GM12873 (cell line): ENCODE results near the gene NEIL3.

Source experiments
- TF ChIP-seq, protein P1 (sequence below): IDR thresholded peaks from 2 replicates; pipeline ENCODE4 v1.5.1; 2012; ENCODE audit warnings: low read depth, mild to moderate bottlenecking, moderate library complexity, low read length, control low read depth; ENCODE audit not compliant: insufficient read depth; ENCODE audit errors: missing control alignments

The NEIL3 gene

DNA sequence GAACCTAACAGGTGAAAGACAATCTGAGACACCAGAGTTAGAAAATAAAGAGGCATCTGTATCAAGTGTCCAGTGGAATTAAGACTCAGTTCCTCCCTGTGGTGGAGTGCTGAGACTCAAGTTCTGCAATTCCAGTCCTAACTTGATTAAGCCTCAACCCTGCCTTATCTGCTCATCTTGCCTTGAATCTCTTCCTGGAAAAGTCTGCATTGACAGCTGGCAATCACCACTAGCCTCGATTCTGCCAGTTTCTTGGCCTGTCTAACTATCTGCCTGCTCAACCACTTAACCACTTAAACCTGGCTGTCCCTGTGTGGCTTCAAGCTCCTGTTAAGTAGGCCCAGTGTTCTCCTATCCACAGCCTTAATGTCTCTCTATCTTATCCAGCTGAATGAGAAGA lies 22.4 kb upstream of the NEIL3 start:
- TF ChIP-seq, protein P1, sequence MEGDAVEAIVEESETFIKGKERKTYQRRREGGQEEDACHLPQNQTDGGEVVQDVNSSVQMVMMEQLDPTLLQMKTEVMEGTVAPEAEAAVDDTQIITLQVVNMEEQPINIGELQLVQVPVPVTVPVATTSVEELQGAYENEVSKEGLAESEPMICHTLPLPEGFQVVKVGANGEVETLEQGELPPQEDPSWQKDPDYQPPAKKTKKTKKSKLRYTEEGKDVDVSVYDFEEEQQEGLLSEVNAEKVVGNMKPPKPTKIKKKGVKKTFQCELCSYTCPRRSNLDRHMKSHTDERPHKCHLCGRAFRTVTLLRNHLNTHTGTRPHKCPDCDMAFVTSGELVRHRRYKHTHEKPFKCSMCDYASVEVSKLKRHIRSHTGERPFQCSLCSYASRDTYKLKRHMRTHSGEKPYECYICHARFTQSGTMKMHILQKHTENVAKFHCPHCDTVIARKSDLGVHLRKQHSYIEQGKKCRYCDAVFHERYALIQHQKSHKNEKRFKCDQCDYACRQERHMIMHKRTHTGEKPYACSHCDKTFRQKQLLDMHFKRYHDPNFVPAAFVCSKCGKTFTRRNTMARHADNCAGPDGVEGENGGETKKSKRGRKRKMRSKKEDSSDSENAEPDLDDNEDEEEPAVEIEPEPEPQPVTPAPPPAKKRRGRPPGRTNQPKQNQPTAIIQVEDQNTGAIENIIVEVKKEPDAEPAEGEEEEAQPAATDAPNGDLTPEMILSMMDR = no peak

DNA sequence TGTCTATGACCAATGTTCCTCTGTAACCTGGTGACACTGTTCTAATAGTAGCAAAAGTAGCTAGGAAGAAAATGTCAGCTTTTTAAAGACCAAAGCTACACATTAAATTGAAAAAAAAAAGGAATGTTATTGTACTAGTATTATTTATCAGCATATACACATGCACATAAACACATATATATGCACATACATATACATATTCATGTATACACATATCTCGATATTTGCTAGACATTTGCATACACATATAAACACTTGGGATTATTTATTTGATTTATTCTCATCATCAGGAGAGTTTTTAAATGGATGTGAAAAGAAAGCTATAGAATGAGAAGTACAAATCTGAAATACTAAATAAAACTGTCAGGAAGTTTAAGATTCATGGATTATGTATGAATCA lies 21.3 kb upstream of the NEIL3 start:
- TF ChIP-seq, protein P1 = no peak

DNA sequence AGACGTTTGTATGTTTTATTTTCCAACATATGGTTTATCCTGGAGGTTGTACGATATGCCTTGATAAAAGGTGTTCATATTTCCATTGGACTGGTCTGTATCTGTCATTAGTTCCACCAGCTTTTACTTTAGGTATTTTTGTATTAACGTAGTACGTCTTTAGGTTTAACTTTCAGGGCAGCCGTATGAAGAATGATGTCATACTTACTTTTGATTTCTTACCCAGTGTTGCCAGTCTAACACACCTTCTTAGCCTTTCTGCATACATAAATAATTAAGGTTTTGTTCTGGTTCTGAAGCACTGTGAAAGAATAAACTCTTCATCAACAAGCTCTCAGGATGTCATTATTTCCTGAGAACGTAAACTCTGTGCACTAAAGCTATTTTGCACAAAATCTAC lies 18.9 kb upstream of the NEIL3 start:
- TF ChIP-seq, protein P1 = no peak

DNA sequence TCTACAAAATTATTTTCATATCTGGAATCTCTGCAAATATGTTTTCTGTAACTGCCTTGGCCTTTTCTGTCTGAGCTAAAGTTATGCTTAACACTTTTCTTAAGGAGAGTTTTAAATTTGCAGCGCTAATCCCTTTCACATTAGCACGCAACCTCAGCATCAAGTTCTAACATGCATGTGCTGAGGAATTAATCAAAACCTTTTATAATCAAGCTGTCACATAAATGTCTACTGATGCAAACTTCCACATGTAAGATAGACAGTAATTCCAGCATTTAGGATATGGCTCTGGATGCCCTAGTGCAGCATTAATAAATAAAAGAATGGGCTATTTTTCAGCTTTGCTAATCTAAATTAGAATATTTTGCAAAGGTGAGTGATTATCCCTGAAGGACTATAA lies 17.5 kb upstream of the NEIL3 start:
- TF ChIP-seq, protein P1 = no peak

DNA sequence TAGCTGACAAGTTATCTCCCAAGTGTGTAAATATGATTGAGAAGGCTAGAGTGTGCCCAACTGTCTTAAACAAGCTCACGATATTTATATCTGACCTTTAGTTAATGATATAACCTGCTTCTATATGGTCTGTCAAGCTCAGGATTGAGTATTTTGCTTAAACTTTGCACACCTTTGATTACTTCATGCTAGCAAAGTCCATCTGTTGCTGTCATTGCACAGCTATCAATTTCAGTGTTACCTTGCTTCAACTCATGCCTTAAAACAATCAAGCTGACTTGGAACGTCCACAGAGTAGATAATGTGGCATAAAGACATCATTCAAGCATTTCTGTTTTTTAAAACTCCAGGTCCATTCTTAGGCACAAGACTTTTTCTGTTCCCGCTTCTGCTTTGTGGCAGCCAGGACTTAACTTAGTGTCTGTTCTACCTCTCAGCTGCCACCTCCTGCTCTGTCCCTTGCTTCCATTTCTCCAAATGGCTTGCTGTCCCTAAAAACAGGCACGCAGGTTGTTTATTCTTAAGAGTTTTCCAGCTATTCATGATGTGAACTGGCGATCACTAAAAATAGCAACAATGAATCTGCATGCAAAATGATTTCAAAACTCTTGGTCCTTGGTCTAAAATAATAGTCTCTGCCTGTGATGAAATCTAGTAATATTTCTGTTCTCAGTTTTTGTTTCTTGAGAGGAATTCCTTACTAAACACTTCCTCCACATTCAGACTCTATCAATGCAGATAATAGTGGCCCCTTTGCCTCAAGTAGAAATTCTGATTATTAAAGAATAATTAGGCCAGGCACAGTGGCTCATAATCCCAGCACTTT lies 16.3 kb upstream of the NEIL3 start:
- TF ChIP-seq, protein P1 = no peak

DNA sequence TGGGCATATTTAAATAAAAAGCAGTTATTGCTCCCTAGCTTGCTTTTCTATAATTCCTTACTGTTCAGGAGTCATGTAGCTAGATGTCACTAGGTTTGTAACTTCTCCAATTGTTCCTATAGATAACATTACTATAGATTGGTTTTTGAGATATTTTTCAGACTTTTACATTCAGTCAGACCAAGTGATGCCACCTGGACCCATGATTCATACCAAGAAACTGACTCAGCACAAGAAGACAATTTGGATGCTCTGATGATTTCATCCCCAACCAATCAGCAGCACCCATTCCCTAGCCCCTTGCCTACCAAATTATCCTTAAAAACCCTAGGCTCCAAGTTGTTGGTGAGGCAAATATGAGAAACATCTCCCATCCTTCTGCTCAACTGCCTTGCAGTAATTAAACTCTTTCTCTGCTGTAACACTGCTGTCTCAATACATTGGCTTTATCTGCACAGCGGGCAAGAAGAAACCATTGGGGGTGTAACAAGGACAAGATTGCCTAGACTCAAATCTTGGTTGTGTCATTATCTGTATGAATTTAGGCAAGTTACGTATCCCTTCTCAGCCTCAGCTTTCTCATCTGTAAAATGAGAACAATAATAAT lies 11.8 kb upstream of the NEIL3 start:
- TF ChIP-seq, protein P1 = no peak

DNA sequence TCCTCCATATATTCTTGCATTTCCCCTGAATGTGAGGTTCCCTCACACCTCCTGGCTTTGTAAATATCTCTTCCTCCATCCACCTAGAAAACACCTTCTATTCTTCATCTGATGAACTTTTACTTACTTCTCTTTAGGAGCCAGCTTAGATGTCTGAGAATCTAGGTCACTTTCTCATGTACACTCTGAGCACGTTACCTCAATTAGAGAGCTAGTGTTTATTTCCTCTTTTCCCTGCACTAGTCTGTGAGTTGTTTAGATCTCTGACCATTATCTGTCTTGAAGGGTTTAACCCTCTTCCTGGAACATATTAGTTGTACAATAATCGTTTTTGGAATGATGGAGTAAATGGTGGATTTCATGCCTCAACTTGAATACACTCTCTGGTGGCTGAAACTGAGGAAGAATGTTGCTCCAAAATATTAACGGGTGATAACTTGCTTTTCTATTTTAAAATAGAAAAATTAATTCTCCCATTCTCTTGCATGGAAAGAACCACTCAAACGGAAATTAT lies 8.5 kb upstream of the NEIL3 start:
- TF ChIP-seq, protein P1 = no peak
